ENCODE data around the gene EBLN2. TPM values are rescaled to one million over a fixed set of nuclear protein-coding genes. Genes with fewer than 3 reads are reported as not detected.

EBLN2 gene
- total RNA-seq, result 1 to 10 TPM; 6.3 to 7.1 TPM

DNA sequence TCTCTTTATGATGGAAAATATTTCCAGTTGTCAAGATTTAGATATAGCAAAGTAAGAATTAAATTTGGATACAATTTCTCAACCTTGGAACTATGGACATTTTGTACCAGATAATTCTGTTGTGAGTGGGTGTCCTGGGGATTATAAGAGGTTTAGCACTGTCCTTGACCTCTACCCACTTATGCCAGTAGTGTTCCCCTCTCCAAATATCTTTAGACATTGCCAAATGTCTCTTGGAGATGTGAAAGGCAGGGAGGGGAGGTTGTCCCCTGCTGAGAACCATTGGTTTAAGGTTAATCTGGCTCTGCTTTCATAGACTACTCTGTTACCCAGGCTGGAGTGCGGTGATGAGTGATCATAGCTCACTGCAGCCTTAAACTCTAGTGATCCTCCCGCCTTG lies at the start of gene EBLN2:
EBLN2 (plus strand) TSS at position 244 of the 400 bp plus-strand sequence. CDS start 423 bp downstream, outside the sequence.
- Mint-ChIP-seq H3K36me3 (ENCODE audit: low read depth) (peaks cover 46% of the 10 kb centered on the region), H3K9me3 (no peaks in the 10 kb centered on the region), H3K4me1 (peaks cover 10% of the 10 kb centered on the region), H3K4me3 (no peak within 1 kb of the TSS), H3K27me3 (no peaks in the 10 kb centered on the region), H3K27ac (no peak within 1 kb of the TSS)
- ChIA-PET CTCF (no interaction called here), POLR2A (no interaction called here)
- DNase-seq, result no peak

DNA sequence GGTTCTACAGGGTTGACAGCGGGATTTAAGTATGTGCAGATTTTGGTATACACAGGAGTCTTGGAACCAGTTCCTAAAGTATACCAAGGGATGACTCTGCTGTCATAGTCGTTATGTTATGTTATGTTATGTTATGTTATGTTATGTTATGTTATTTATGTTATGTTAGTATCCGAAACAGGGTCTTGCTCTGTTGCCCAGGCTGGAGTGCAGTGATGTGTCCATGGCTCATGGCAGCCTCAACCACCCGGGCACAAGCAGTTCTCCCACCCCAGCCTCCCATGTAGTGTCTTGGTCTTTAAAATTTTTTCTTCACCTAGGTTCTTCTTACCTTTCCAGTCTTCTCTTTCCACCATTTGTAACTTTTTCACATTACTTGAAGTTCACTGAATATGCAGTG lies 43.2 kb upstream of the EBLN2 start:
- Mint-ChIP-seq H3K36me3 (ENCODE audit: low read depth) (peaks cover 36% of the 10 kb centered on the region), H3K27me3 (no peaks in the 10 kb centered on the region), H3K4me1 (peaks cover 30% of the 10 kb centered on the region), H3K27ac (no peak overlapping the region), H3K4me3 (no peak overlapping the region), H3K9me3 (no peaks in the 10 kb centered on the region)
- ChIA-PET POLR2A (no interaction called here), CTCF (no interaction called here)
- no peak for DNase-seq

DNA sequence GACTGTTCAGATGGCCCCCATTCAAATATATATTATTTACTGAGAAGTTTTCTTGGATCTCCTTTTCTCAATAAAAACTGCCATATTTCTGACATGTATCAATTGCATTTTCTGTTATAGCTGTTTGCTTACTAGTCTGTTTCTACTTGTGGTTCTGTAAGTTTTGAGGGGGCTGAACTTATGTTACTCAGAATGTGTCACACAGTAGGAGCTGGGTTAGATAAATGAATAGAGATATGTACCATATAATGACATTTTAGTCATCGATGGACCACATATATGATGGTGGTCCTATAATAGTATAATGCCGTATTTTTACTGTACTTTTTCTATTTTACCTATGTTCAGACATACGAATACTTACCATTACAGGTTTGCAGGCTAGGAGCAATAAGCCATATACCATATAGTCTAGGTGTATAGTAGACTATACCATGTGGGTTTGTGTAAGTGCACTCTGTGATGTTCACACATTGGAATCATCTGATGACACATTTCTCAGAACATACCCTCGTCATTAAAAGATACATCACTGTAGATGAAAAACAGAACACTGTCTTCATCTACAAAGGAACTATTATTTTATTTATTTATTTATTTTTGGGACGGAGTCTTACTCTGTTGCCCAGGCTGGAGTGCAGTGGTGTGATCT lies 42.5 kb upstream of the EBLN2 start:
- H3K4me3 Mint-ChIP-seq, result no peak overlapping the region
- peaks cover 30% of the 10 kb centered on the region for H3K4me1 Mint-ChIP-seq

DNA sequence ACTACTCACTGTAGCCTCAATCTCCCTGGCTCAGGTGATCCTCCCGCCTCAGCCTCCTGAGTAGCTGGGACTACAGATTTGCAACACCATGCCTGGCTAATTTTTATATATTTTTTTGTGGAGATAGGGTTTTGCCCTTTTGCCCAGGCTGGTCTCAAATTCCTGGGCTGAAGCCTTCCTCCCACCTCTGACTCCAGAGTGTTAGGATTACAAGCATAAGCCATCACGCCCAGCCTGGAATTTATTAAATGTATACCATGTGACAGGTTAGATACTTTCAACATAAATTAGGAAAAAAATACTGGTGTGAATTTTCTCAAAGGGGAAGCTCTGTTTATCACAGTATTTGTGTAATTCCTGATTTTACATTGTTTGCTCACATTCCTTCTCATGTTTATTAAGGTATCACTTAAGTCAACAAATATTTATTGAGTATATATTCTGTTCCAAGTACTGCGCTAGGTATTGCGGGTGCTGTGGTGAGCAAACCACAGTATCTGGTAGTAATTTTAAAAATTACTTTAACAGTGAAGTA lies 40.1 kb upstream of the EBLN2 start:
- ChIA-PET CTCF (interaction anchor here (0.7 kb wide), 1 partner anchor 359 kb away, joined by 3 read pairs; no protein-coding TSS in a partner anchor), POLR2A (interaction anchor here (2.1 kb wide), 1 partner anchor 12 kb away, joined by 6 read pairs; no protein-coding TSS in a partner anchor)
- H3K27ac Mint-ChIP-seq, result no peak overlapping the region
- no peaks in the 10 kb centered on the region for H3K27me3 Mint-ChIP-seq
- no peak for DNase-seq
- no peaks in the 10 kb centered on the region for H3K9me3 Mint-ChIP-seq
- peaks cover 26% of the 10 kb centered on the region for H3K36me3 Mint-ChIP-seq (ENCODE audit: low read depth)
- peaks cover 36% of the 10 kb centered on the region for H3K4me1 Mint-ChIP-seq
- H3K4me3 Mint-ChIP-seq, result no peak overlapping the region

More for the DNA sequence above, 42.5 kb upstream of the EBLN2 start:
- H3K9me3 Mint-ChIP-seq, result no peaks in the 10 kb centered on the region
- POLR2A ChIA-PET, result no interaction called here
- CTCF ChIA-PET, result no interaction called here
- no peak overlapping the region for H3K27ac Mint-ChIP-seq
- H3K27me3 Mint-ChIP-seq, result no peaks in the 10 kb centered on the region
- peaks cover 36% of the 10 kb centered on the region for H3K36me3 Mint-ChIP-seq (ENCODE audit: low read depth)
- no peak for DNase-seq

DNA sequence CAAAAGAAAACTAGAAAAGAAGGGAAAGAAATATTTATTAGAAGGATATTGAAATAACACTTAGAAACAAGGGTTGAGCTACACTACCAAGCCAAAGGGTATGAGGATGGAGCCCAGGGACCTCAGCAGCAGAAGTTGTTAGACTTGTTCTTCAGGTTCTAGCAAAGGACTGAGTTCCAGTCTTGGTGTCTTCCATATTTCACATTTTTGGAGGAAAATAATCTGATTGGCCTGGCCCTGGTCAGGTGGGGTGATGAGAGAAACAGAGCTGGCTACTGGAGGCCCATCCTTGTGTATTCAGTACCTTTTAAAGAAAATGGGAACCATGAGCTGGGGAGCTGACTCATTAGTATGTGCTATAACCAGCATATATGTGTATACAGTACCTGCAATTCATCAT lies 36.6 kb upstream of the EBLN2 start:
- Mint-ChIP-seq H3K9me3 (no peaks in the 10 kb centered on the region), H3K27ac (no peak overlapping the region), H3K36me3 (ENCODE audit: low read depth) (peaks cover 25% of the 10 kb centered on the region), H3K4me1 (peaks cover 43% of the 10 kb centered on the region), H3K4me3 (no peak overlapping the region), H3K27me3 (no peaks in the 10 kb centered on the region)
- DNase-seq, result no peak
- ChIA-PET CTCF (interaction anchor here (1.8 kb wide), 1 partner anchor 31 kb away, joined by 5 read pairs; no protein-coding TSS in a partner anchor), POLR2A (no interaction called here)

DNA sequence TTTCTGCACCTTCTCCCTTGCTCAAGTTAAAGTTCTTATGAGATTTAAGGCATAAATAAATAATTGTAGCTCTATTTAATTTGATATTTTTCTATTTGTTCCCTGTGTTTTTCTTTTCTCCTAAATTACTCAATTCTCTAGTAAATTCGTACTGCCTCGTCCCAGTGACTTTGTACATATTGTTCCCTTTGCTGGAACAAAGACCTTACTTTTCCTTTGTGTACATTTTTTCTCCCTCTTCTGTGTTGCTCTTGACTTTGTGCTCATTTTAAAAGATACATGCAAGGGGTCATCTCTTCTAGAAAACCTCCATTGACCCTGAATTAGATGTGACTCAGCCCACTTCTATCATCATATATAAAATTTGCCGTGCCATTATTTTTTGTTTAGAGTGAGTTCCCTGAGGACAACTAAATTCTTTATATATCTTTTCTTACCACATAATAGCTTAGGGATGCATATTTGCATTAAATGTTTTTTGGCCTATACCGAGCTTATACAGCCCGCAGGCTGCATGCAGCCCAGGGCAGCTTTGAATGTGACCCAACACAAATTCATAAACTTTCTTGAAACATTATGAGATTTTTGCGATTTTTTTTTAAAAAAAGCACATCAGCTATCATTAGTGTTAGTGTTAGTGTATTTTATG lies 35.2 kb upstream of the EBLN2 start:
- DNase-seq, result no peak
- H3K4me3 Mint-ChIP-seq, result no peak overlapping the region
- no peaks in the 10 kb centered on the region for H3K27me3 Mint-ChIP-seq
- peaks cover 45% of the 10 kb centered on the region for H3K4me1 Mint-ChIP-seq
- ChIA-PET POLR2A (interaction anchor here (0.7 to 1.1 kb wide), 2 partner anchors 29 to 34 kb away, joined by 3 to 4 read pairs; partner anchors contain the start of gene PPP4R2), CTCF (interaction anchor here (1.5 kb wide), 1 partner anchor 30 kb away, joined by 4 read pairs; no protein-coding TSS in a partner anchor)
- H3K36me3 Mint-ChIP-seq (ENCODE audit: low read depth), result peaks cover 28% of the 10 kb centered on the region
- no peaks in the 10 kb centered on the region for H3K9me3 Mint-ChIP-seq
- H3K27ac Mint-ChIP-seq, result no peak overlapping the region

DNA sequence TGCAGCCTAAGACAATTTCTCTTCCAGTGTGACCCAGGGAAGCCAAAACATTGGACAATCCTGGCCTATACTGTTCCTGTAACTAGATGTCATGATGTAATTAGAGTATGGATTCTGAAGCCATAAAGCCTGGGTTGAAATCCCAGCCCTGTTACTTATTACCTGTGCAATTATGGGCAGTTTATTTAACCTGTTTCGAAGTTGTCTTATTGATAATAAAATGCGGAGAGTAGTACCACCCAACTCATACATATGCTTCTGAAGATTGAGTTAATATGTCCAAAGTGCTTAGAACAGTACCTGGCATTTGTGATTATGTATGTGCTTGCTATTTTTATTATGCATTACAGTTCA lies 34.7 kb upstream of the EBLN2 start:
- POLR2A ChIA-PET, result interaction anchor here (0.9 kb wide), 1 partner anchor 18 kb away, joined by 3 read pairs; no protein-coding TSS in a partner anchor
- H3K9me3 Mint-ChIP-seq, result no peaks in the 10 kb centered on the region
- no peak for DNase-seq
- H3K4me1 Mint-ChIP-seq, result peaks cover 44% of the 10 kb centered on the region
- no peak overlapping the region for H3K4me3 Mint-ChIP-seq
- no peak overlapping the region for H3K27ac Mint-ChIP-seq
- CTCF ChIA-PET, result interaction anchor here (1.5 kb wide), 1 partner anchor 30 kb away, joined by 4 read pairs; no protein-coding TSS in a partner anchor
- no peaks in the 10 kb centered on the region for H3K27me3 Mint-ChIP-seq
- peaks cover 28% of the 10 kb centered on the region for H3K36me3 Mint-ChIP-seq (ENCODE audit: low read depth)

DNA sequence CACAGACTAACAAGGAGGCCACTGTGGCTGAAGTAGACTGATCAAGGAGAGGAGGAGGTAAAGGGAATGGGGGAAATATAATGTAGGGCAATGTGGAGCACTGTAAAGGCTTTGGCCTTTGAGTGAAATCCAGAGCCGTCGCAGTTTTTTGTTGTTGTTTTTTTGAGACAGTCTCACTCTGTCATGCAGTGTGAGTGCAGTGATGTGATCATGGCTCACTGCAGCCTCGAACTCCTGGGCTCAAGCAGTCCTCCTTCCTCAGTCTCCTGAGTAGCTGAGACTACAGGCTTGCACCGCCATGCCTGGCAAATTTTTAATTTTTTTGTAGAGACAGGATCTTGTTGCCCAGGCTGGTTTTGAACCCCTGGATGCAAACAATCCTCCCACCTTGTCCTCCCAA lies 32.7 kb upstream of the EBLN2 start:
- CTCF ChIA-PET, result no interaction called here
- Mint-ChIP-seq H3K27ac (peak overlapping the region; percentile 26), H3K27me3 (no peaks in the 10 kb centered on the region), H3K4me1 (peaks cover 50% of the 10 kb centered on the region), H3K9me3 (no peaks in the 10 kb centered on the region), H3K36me3 (ENCODE audit: low read depth) (peaks cover 34% of the 10 kb centered on the region), H3K4me3 (no peak overlapping the region)
- POLR2A ChIA-PET, result interaction anchor here (0.6 to 1.9 kb wide), 4 partner anchors 27 to 56 kb away, joined by 3 to 6 read pairs (median 4); partner anchors contain the start of gene PPP4R2
- no peak for DNase-seq

DNA sequence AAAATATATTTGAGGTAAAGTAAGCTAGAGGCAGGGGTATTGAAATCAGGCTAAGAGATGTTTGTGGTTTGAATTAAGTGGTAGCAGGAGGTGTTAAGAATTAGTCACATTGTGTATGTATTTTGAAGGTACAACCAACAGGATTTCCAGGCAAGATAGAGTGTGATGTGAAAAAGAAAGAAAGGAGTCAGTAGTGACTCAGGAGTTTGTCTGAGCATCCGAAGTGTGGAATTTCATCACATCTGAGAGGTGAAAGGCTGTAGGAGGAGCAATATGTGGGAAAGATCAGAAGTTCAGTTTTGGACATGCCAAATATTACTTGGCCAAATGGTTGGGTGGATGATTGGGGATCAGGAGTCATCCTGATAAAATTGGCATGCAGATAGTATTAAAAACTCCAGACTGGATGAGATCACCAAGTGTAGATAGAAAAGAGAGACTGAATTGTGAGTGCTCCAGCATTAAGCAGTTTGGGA lies 32.1 kb upstream of the EBLN2 start:
- ChIA-PET POLR2A (interaction anchor here (1.3 to 1.9 kb wide), 3 partner anchors 27 to 33 kb away, joined by 3 to 6 read pairs (median 4); partner anchors contain the start of gene PPP4R2), CTCF (interaction anchor here (0.6 kb wide), 1 partner anchor 45 kb away, joined by 3 read pairs; no protein-coding TSS in a partner anchor)
- Mint-ChIP-seq H3K36me3 (ENCODE audit: low read depth) (peaks cover 34% of the 10 kb centered on the region), H3K27ac (peak overlapping the region; percentile 26), H3K27me3 (no peaks in the 10 kb centered on the region), H3K4me1 (peaks cover 48% of the 10 kb centered on the region), H3K9me3 (no peaks in the 10 kb centered on the region), H3K4me3 (no peak overlapping the region)
- no peak for DNase-seq

DNA sequence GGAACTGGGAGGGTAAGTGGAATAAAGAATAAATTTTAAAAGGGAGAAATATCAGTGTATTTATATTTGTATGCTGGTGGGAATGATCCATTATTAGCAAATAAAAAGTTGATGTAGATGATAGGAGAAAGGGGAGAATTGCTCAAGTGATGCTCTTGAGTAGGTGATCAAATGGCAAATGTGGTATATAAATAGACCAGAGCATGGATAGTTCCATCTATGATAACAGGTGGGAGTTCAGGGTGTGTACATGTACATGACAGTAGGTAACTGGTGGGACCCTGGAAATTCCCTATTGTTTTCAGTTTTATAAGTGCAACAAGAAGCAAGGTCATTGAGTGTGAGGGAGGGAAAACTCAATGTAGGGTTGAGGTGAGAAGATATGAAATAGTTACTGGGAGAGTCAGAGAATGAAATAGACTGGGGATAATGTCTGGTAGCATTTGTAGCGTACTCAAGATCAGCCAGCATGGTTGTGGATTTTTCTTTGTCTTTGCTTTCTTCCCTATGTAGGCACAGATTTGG lies 31.3 kb upstream of the EBLN2 start:
- DNase-seq, result no peak
- Mint-ChIP-seq H3K4me3 (no peak overlapping the region), H3K4me1 (peaks cover 54% of the 10 kb centered on the region), H3K36me3 (ENCODE audit: low read depth) (peaks cover 39% of the 10 kb centered on the region), H3K27ac (no peak overlapping the region), H3K9me3 (no peaks in the 10 kb centered on the region), H3K27me3 (no peaks in the 10 kb centered on the region)
- POLR2A ChIA-PET, result interaction anchor here (1.6 to 1.9 kb wide), 2 partner anchors 30 to 34 kb away, joined by 4 to 6 read pairs; partner anchors contain the start of gene PPP4R2
- CTCF ChIA-PET, result no interaction called here

DNA sequence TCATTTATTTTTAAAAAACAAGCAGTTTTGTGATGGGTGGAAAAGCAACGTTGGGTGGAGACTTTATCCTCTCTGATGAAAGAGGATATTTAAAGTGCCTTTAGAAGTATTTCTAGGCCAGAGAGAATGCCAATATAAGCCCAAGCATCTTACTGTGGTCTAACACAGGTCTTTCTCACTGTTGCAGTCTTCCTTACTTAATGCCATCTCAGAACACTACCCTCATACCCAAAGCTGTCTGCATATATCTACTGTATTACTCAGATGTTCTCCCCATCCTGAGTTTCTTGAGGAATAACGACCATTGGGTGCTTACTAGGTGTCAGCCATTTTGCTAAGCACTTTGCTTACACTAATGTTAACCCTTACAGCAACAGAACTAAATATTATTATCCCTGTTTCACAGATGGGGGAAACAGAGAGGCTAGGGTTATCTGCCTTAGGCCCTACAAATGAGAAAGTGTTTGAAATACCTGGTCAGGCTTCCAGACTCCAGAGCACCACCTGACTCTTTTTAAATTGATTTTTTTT lies 29.8 kb upstream of the EBLN2 start:
- H3K4me3 Mint-ChIP-seq, result no peak overlapping the region
- H3K27me3 Mint-ChIP-seq, result no peaks in the 10 kb centered on the region
- H3K9me3 Mint-ChIP-seq, result no peaks in the 10 kb centered on the region
- POLR2A ChIA-PET, result no interaction called here
- H3K4me1 Mint-ChIP-seq, result peaks cover 56% of the 10 kb centered on the region
- CTCF ChIA-PET, result interaction anchor here (0.5 to 0.6 kb wide), 2 partner anchors 59 to 186 kb away, joined by 3 read pairs; no protein-coding TSS in a partner anchor
- H3K36me3 Mint-ChIP-seq (ENCODE audit: low read depth), result peaks cover 45% of the 10 kb centered on the region
- no peak overlapping the region for H3K27ac Mint-ChIP-seq
- no peak for DNase-seq

DNA sequence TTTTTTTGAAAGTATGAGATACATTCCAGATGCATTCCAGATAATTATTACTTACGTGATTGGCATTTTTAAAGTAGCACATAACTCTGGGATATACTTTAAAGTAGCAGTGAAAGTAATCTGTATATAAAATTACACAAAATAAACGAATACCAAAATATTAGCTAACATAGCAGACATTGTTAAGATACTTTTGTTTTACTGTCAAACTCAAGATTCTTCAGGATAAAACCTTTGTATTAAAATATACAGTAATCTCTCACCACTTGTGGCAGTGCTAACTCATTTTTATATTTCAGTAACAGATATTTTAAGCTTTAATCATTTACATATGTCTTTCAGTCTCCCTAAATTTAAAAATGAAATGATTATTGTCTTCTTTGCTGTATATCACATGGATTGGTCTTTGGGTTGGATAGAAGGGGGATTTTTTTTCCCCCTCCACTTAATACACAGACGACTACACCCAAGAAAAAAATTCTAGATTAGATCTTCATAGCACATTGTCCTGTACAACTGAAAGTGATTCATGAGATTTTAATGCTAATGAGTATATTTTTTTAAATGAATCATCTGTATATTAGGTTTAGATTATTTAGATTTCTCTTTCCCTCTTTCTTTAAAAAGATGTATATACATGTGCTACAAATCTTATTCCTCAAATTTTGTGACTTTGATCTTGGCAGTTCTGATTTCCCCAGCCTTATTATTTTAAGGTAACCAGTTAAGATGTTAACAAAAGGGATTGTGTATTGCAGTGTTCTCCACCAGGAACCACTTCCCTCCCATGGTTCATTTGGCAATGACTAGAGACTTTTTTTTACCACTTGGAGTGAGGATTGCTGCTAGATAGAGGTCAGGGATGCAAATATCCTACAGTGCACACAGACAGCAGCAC lies 24.5 kb upstream of the EBLN2 start:
- POLR2A ChIA-PET, result no interaction called here
- Mint-ChIP-seq H3K9me3 (no peaks in the 10 kb centered on the region), H3K4me3 (no peak overlapping the region), H3K27me3 (no peaks in the 10 kb centered on the region), H3K4me1 (peaks cover 47% of the 10 kb centered on the region), H3K27ac (no peak overlapping the region), H3K36me3 (ENCODE audit: low read depth) (peaks cover 33% of the 10 kb centered on the region)
- CTCF ChIA-PET, result no interaction called here
- no peak for DNase-seq
